B cell (primary cell): ENCODE results near the gene ATP10B. TPM values are rescaled to one million over a fixed set of nuclear protein-coding genes. Genes with fewer than 3 reads are reported as not detected.

Experiments
- ATAC-seq: fragments of 200-7000 bp; cut with Tn5 transposase; one replicate; pipeline ENCODE4 v1.10.0; 2021; ENCODE audit warnings: low read depth, mild to moderate bottlenecking, moderate number of reproducible peaks, moderate library complexity
- CTCF ChIA-PET: fragments of 350-600 bp; sonication (Branson Sonifier 250); formaldehyde crosslinking; loops from one replicate; lab custom pipeline; 2021; ENCODE audit warnings: antibody characterized with exemption, inconsistent platforms; lab: Charles Lee
- POLR2A ChIA-PET: fragments of 350-600 bp; sonication (Branson Sonifier 250); formaldehyde crosslinking; loops from one replicate; lab custom pipeline; 2021; ENCODE audit warnings: antibody characterized with exemption; lab: Charles Lee
- DNase-seq: peaks from one replicate; pipeline ENCODE4 v3.0.0; 2013
- H2AFZ ChIP-seq: 2 replicates; pipeline ENCODE4 v1.6.1; 2012; ENCODE audit warnings: mild to moderate bottlenecking, low read depth, low read length; ENCODE audit not compliant: insufficient read depth, poor library complexity, severe bottlenecking
- H3K27ac ChIP-seq, 2 donors: 1 replicate in 1 of 2; 2 replicates in 1 of 2; pipeline ENCODE4 v1.5.1; 2012 to 2013; ENCODE audit warnings: low read length in 2 of 2, mild to moderate bottlenecking in 2 of 2, moderate library complexity in 1 of 2
- H3K27me3 ChIP-seq, 4 experiments: fragments of 200-600 bp in 1 of 4; sonication (generic) in 1 of 4; replicated peaks in 1 of 4; 1 replicate in 2 of 4; 2 replicates in 2 of 4; pipeline versions ENCODE4 v1.6.1 to v1.7.0; 2013 to 2016; ENCODE audit warnings: low read length in 3 of 4, mild to moderate bottlenecking in 2 of 4, mixed read lengths in 1 of 4, moderate library complexity in 1 of 4; ENCODE audit not compliant: insufficient read depth in 4 of 4, control insufficient read depth in 3 of 4; ENCODE audit errors: control extremely low read depth in 1 of 4
- H3K36me3 ChIP-seq, 2 experiments: replicated peaks in 1 of 2; 1 replicate in 1 of 2; 2 replicates in 1 of 2; pipeline versions ENCODE4 v1.6.1 to v1.7.1; 2013; ENCODE audit warnings: low read length in 1 of 2; ENCODE audit not compliant: insufficient read depth in 2 of 2, control insufficient read depth in 1 of 2; ENCODE audit errors: control extremely low read depth in 1 of 2, extremely low read depth in 1 of 2
- H3K4me1 ChIP-seq, 2 donors: fragments of 200-600 bp in 1 of 2; sonication (generic) in 1 of 2; 1 replicate in 1 of 2; 2 replicates in 1 of 2; pipeline versions ENCODE4 v1.5.1 to v1.6.1; 2013 to 2017; ENCODE audit warnings: low read length in 2 of 2; ENCODE audit not compliant: control insufficient read depth in 2 of 2, insufficient read depth in 2 of 2
- H3K4me2 ChIP-seq: replicated peaks from 2 replicates; pipeline ENCODE3; 2012; ENCODE audit warnings: mild to moderate bottlenecking, low read depth, low read length; ENCODE audit not compliant: poor library complexity, severe bottlenecking
- H3K4me3 ChIP-seq, 5 experiments: fragments of 200-600 bp in 1 of 5; sonication (generic) in 1 of 5; 1 replicate in 3 of 5; 2 replicates in 2 of 5; pipeline versions ENCODE4 v1.5.1 to v1.7.0; 2011 to 2016; ENCODE audit warnings: low read length in 4 of 5, mild to moderate bottlenecking in 4 of 5, low read depth in 2 of 5, control low read depth in 1 of 5, moderate library complexity in 1 of 5; ENCODE audit not compliant: insufficient read depth in 1 of 5; ENCODE audit errors: control extremely low read depth in 1 of 5, extremely low read depth in 1 of 5
- H3K79me2 ChIP-seq: fragments of 200-600 bp; sonication (generic); one replicate; pipeline ENCODE4 v1.6.0; 2016; ENCODE audit warnings: low read length; ENCODE audit not compliant: control insufficient read depth, insufficient read depth
- H3K9ac ChIP-seq: fragments of 200-600 bp; sonication (generic); 2 replicates; pipeline ENCODE4 v1.6.1; 2017; ENCODE audit warnings: mild to moderate bottlenecking, low read length, moderate library complexity
- H3K9me3 ChIP-seq, 3 donors: one replicate each; pipeline versions ENCODE4 v1.6.1 to v1.7.1; 2013; ENCODE audit warnings: low read length in 2 of 3; ENCODE audit not compliant: control insufficient read depth in 2 of 3, insufficient read depth in 1 of 3; ENCODE audit errors: control extremely low read depth in 1 of 3
- H4K20me1 ChIP-seq: 2 replicates; pipeline ENCODE4 v1.6.0; 2012; ENCODE audit warnings: mild to moderate bottlenecking, low read length; ENCODE audit not compliant: insufficient read depth, control insufficient read depth, poor library complexity, severe bottlenecking
- H3K27ac Mint-ChIP-seq: one replicate; pipeline ENCODE4 v1.8.0; 2021; ENCODE audit warnings: mixed read lengths
- H3K27me3 Mint-ChIP-seq: one replicate; pipeline ENCODE4 v1.8.0; 2021; ENCODE audit warnings: mixed read lengths
- H3K4me1 Mint-ChIP-seq: one replicate; pipeline ENCODE4 v1.8.0; 2021; ENCODE audit warnings: mixed read lengths
- H3K4me3 Mint-ChIP-seq: one replicate; pipeline ENCODE4 v1.8.0; 2021; ENCODE audit warnings: mixed read lengths
- H3K9me3 Mint-ChIP-seq: one replicate; pipeline ENCODE4 v1.8.0; 2022; ENCODE audit warnings: mixed read lengths; ENCODE audit not compliant: insufficient read depth
- EZH2 ChIP-seq: IDR thresholded peaks from 2 replicates; pipeline ENCODE4 v1.6.1; 2012; ENCODE audit warnings: borderline replicate concordance, low read depth, mild to moderate bottlenecking, moderate library complexity, low read length; ENCODE audit not compliant: insufficient read depth, poor library complexity, severe bottlenecking
- WGBS: methylation state at CpG from one replicate; pipeline ENCODE4 v1.1.5; 2013; ENCODE audit warnings: missing lambda C conversion rate; ENCODE audit not compliant: insufficient coverage; 5-methylcytosine and 5-hydroxymethylcytosine counted together
- intact Hi-C: fragments of 100-400 bp; cut with micrococcal nuclease; formaldehyde crosslinking; loops from one replicate; pipeline ENCODE4 v1.10.0; 2022
- polyA plus RNA-seq: library from polyadenylated mRNA; depleted of rRNA; stranded (reverse); fragments of >200 nt; gene quantifications from 2 replicates; pipeline ENCODE4 v1.2.3, GENCODE V29; 2012
- total RNA-seq, 2 donors: library from RNA; stranded (reverse); fragments of 120-200 nt in 1 of 2; gene quantifications; 1 replicate in 1 of 2; 2 replicates in 1 of 2; pipeline versions ENCODE4 v1.2.3 to v1.2.4, GENCODE V29; 2013 to 2022
- TF ChIP-seq, protein P1 (sequence below): fragments of 200-600 bp; IDR thresholded peaks from one replicate; pipeline ENCODE4 v1.8.0; 2022; ENCODE audit warnings: antibody characterized with exemption, mild to moderate bottlenecking

Gene ATP10B
- total and polyA plus RNA-seq, 2 donors (not counting 1 experiment from before 2014, with no cell fraction given): not detected

- DNase-seq (no peak), ATAC-seq (no peak)
- ChIA-PET CTCF (no interaction called here), POLR2A (no interaction called here)
- no peak overlapping the region for H3K27ac ChIP-seq
- no peaks in the 10 kb centered on the region for H3K4me1 ChIP-seq
- no peak for TF ChIP-seq EZH2
- TF ChIP-seq, protein P1, sequence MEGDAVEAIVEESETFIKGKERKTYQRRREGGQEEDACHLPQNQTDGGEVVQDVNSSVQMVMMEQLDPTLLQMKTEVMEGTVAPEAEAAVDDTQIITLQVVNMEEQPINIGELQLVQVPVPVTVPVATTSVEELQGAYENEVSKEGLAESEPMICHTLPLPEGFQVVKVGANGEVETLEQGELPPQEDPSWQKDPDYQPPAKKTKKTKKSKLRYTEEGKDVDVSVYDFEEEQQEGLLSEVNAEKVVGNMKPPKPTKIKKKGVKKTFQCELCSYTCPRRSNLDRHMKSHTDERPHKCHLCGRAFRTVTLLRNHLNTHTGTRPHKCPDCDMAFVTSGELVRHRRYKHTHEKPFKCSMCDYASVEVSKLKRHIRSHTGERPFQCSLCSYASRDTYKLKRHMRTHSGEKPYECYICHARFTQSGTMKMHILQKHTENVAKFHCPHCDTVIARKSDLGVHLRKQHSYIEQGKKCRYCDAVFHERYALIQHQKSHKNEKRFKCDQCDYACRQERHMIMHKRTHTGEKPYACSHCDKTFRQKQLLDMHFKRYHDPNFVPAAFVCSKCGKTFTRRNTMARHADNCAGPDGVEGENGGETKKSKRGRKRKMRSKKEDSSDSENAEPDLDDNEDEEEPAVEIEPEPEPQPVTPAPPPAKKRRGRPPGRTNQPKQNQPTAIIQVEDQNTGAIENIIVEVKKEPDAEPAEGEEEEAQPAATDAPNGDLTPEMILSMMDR: no peak
- H3K9me3 Mint-ChIP-seq: no peaks in the 10 kb centered on the region
- no peak overlapping the region for H3K4me3 ChIP-seq
- H3K4me1 Mint-ChIP-seq: no peaks in the 10 kb centered on the region
- H4K20me1 ChIP-seq: no peaks in the 10 kb centered on the region
- WGBS: 81% methylated on average over 3 of the region's 4 CpGs
- H3K36me3 ChIP-seq: no peaks in the 10 kb centered on the region
- H3K9me3 ChIP-seq: peaks cover 0 to 2% (median 0%) of the 10 kb centered on the region in 3 donors
- no peak overlapping the region for H3K4me2 ChIP-seq
- H3K79me2 ChIP-seq: no peaks in the 10 kb centered on the region
- H3K4me3 Mint-ChIP-seq: no peak overlapping the region
- peaks cover 0 to 4% (median 0%) of the 10 kb centered on the region in 4 experiments for H3K27me3 ChIP-seq
- no peak overlapping the region for H3K9ac ChIP-seq
- peaks cover 27% of the 10 kb centered on the region for H3K27me3 Mint-ChIP-seq
- intact Hi-C loops: no loop called here
- H2AFZ ChIP-seq: no peak overlapping the region
- no peak overlapping the region for H3K27ac Mint-ChIP-seq
Observed at GRCh38 chr5:160635046-160635445, 217.0 kb downstream of the ATP10B start.

GRCh38 chr5:160629003-160629402 lies 223.0 kb downstream of the ATP10B start:
- H3K27me3 ChIP-seq: peaks cover 0 to 9% (median 0%) of the 10 kb centered on the region in 4 experiments
- 60% methylated on average over 1 of the region's 2 CpGs for WGBS
- no peaks in the 10 kb centered on the region for H3K36me3 ChIP-seq
- H3K4me3 ChIP-seq: no peak overlapping the region
- H2AFZ ChIP-seq: no peak overlapping the region
- no peaks in the 10 kb centered on the region for H4K20me1 ChIP-seq
- H3K9ac ChIP-seq: no peak overlapping the region
- H3K9me3 ChIP-seq: peaks cover 0 to 2% (median 0%) of the 10 kb centered on the region in 3 donors
- TF ChIP-seq, protein P1: no peak
- TF ChIP-seq EZH2: no peak
- no peaks in the 10 kb centered on the region for H3K4me1 ChIP-seq
- H3K27ac ChIP-seq: no peak overlapping the region
- DNase-seq: no peak
- Mint-ChIP-seq H3K4me3 (no peak overlapping the region), H3K27me3 (peaks cover 30% of the 10 kb centered on the region), H3K27ac (no peak overlapping the region), H3K4me1 (no peaks in the 10 kb centered on the region), H3K9me3 (no peaks in the 10 kb centered on the region)
- ChIA-PET CTCF (no interaction called here), POLR2A (no interaction called here)
- H3K4me2 ChIP-seq: no peak overlapping the region
- no peak for ATAC-seq
- intact Hi-C loops: no loop called here
- H3K79me2 ChIP-seq: no peaks in the 10 kb centered on the region
